Hepatocyte (in vitro differentiated cells): ENCODE results near the gene BCL2. TPM values are rescaled to one million over a fixed set of nuclear protein-coding genes. Genes with fewer than 3 reads are reported as not detected.

ENCODE experiments used
- DNase-seq: peaks from one replicate; pipeline ENCODE4 v3.0.0-alpha.2; 2016; ENCODE audit warnings: low spot score
- H2AFZ ChIP-seq: fragments of 200-600 bp; sonication (generic); 2 replicates; pipeline ENCODE4 v1.6.0; 2016; ENCODE audit warnings: antibody characterized with exemption, mild to moderate bottlenecking
- H3K27ac ChIP-seq: fragments of 200-600 bp; sonication (generic); 2 replicates; pipeline ENCODE4 v1.5.1; 2016; ENCODE audit warnings: mild to moderate bottlenecking
- H3K27me3 ChIP-seq: fragments of 200-600 bp; sonication (generic); 2 replicates; pipeline ENCODE4 v1.6.1; 2016
- H3K36me3 ChIP-seq: fragments of 200-600 bp; sonication (generic); replicated peaks from 2 replicates; pipeline ENCODE4 v1.5.1; 2016; ENCODE audit warnings: low read depth; ENCODE audit not compliant: insufficient read depth
- H3K4me1 ChIP-seq: fragments of 200-600 bp; sonication (generic); 2 replicates; pipeline ENCODE4 v1.5.1; 2016; ENCODE audit warnings: mild to moderate bottlenecking, moderate library complexity; ENCODE audit not compliant: insufficient read depth
- H3K4me2 ChIP-seq: fragments of 200-600 bp; sonication (generic); 2 replicates; pipeline ENCODE4 v1.6.0; 2016
- H3K4me3 ChIP-seq: fragments of 200-600 bp; sonication (generic); 2 replicates; pipeline ENCODE4 v1.5.1; 2016; ENCODE audit warnings: mild to moderate bottlenecking
- H3K79me2 ChIP-seq: fragments of 200-600 bp; sonication (generic); 2 replicates; pipeline ENCODE4 v1.6.0; 2017; ENCODE audit warnings: mild to moderate bottlenecking
- H3K9me2 ChIP-seq: fragments of 200-600 bp; sonication (generic); replicated peaks from 2 replicates; pipeline ENCODE4 v1.6.0; 2017; ENCODE audit warnings: mild to moderate bottlenecking; ENCODE audit not compliant: insufficient read depth
- H3K9me3 ChIP-seq: fragments of 200-600 bp; sonication (generic); 2 replicates; pipeline ENCODE4 v1.5.1; 2016; ENCODE audit warnings: low read depth, mild to moderate bottlenecking
- H4K20me1 ChIP-seq: fragments of 200-600 bp; sonication (generic); 2 replicates; pipeline ENCODE4 v1.6.0; 2016; ENCODE audit warnings: mild to moderate bottlenecking; ENCODE audit not compliant: insufficient read depth, poor library complexity, severe bottlenecking
- CTCF ChIP-seq: fragments of 200-600 bp; sonication (generic); IDR thresholded peaks from 2 replicates; pipeline ENCODE4 v1.5.1; 2016; ENCODE audit warnings: antibody characterized with exemption, mild to moderate bottlenecking; ENCODE audit not compliant: poor library complexity
- EZH2 ChIP-seq: fragments of 200-600 bp; sonication (generic); IDR thresholded peaks from 2 replicates; pipeline ENCODE4 v1.6.1; 2016; ENCODE audit warnings: antibody characterized with exemption, mild to moderate bottlenecking, borderline replicate concordance
- EZH2phosphoT487 ChIP-seq: fragments of 200-600 bp; sonication (generic); IDR thresholded peaks from one replicate; pipeline ENCODE4 v1.6.1; 2018; ENCODE audit warnings: antibody characterized with exemption, mild to moderate bottlenecking, low read depth, moderate library complexity; ENCODE audit not compliant: unreplicated experiment, severe bottlenecking
- WGBS: methylation state at CpG from one replicate; pipeline ENCODE4 v1.1.6; 2016; ENCODE audit warnings: low lambda C conversion rate; ENCODE audit errors: missing lambda C conversion rate; 5-methylcytosine and 5-hydroxymethylcytosine counted together
- polyA plus RNA-seq: library from polyadenylated mRNA; unstranded; fragments of >200 nt; fragmentation: Nextera tagmentation; extraction: Ambion mirVana; gene quantifications from 2 replicates; pipeline ENCODE4 v1.2.1, GENCODE V29; 2016
- total RNA-seq: library from RNA; depleted of rRNA; stranded (reverse); fragments of >200 nt; gene quantifications from 2 replicates; pipeline ENCODE4 v1.2.3, GENCODE V29; 2014

BCL2 gene
- total and polyA plus RNA-seq, 2 experiments from 2014 or later, result 1.0 to 11.4 TPM

- Histone ChIP-seq H3K27me3 (no peaks in the 10 kb centered on the region), H3K9me2 (no peaks in the 10 kb centered on the region), H3K79me2 (no peaks in the 10 kb centered on the region), H3K36me3 (no peaks in the 10 kb centered on the region), H3K4me1 (no peaks in the 10 kb centered on the region), H3K4me3 (no peak overlapping the region), H3K4me2 (no peak overlapping the region), H3K27ac (no peak overlapping the region), H4K20me1 (no peaks in the 10 kb centered on the region), H3K9me3 (no peaks in the 10 kb centered on the region), H2AFZ (no peak overlapping the region)
- 93% methylated on average over 4 of the region's 4 CpGs for WGBS
- no peak for DNase-seq
- TF ChIP-seq CTCF, result no peak
Measured at GRCh38 chr18:63247926-63248325, 71.6 kb downstream of the BCL2 start.

GRCh38 chr18:63247506-63247905 lies 72.1 kb downstream of the BCL2 start:
- Histone ChIP-seq H3K4me3 (no peak overlapping the region), H3K4me2 (no peak overlapping the region), H3K4me1 (no peaks in the 10 kb centered on the region), H3K27me3 (no peaks in the 10 kb centered on the region), H3K27ac (no peak overlapping the region), H3K79me2 (no peaks in the 10 kb centered on the region), H4K20me1 (no peaks in the 10 kb centered on the region), H3K36me3 (no peaks in the 10 kb centered on the region), H3K9me2 (no peaks in the 10 kb centered on the region), H3K9me3 (no peaks in the 10 kb centered on the region), H2AFZ (no peak overlapping the region)
- 98% methylated on average over 4 of the region's 4 CpGs for WGBS
- TF ChIP-seq EZH2, result no peak
- no peak for DNase-seq

GRCh38 chr18:63245600-63245999 lies 74.0 kb downstream of the BCL2 start:
- TF ChIP-seq EZH2phosphoT487 (no peak), CTCF (no peak), EZH2 (no peak)
- WGBS, result 87% methylated on average over 3 of the region's 3 CpGs
- H3K27ac ChIP-seq, result peak overlapping the region; percentile 84

GRCh38 chr18:63244607-63245006 lies 75.0 kb downstream of the BCL2 start:
- H4K20me1 ChIP-seq, result no peaks in the 10 kb centered on the region
- no peaks in the 10 kb centered on the region for H3K9me3 ChIP-seq
- no peaks in the 10 kb centered on the region for H3K4me1 ChIP-seq
- H2AFZ ChIP-seq, result no peak overlapping the region
- TF ChIP-seq EZH2 (no peak), EZH2phosphoT487 (no peak), CTCF (no peak)
- H3K27ac ChIP-seq, result peak overlapping the region; percentile 84
- peak; percentile 30 for DNase-seq
- H3K9me2 ChIP-seq, result no peaks in the 10 kb centered on the region
- WGBS, result 61% methylated on average over 6 of the region's 6 CpGs
- no peak overlapping the region for H3K4me3 ChIP-seq
- no peaks in the 10 kb centered on the region for H3K79me2 ChIP-seq
- peak overlapping the region; percentile 41 for H3K4me2 ChIP-seq
- no peaks in the 10 kb centered on the region for H3K27me3 ChIP-seq
- H3K36me3 ChIP-seq, result no peaks in the 10 kb centered on the region

More at GRCh38 chr18:63245600-63245999, 74.0 kb downstream of the BCL2 start:
- Histone ChIP-seq H3K4me2 (no peak overlapping the region), H3K79me2 (no peaks in the 10 kb centered on the region), H3K27me3 (no peaks in the 10 kb centered on the region), H4K20me1 (no peaks in the 10 kb centered on the region), H3K4me3 (no peak overlapping the region), H3K4me1 (no peaks in the 10 kb centered on the region), H3K9me3 (no peaks in the 10 kb centered on the region), H2AFZ (no peak overlapping the region), H3K36me3 (no peaks in the 10 kb centered on the region), H3K9me2 (no peaks in the 10 kb centered on the region)
- no peak for DNase-seq
